Mucosa of rectum (tissue), 2 donors: ENCODE data around the gene KRT33B.
"Not testable (repeated sequence)": the region's sequence is repeated elsewhere in the genome, so short reads cannot be mapped to it uniquely, and the experiment has no call there.

Experiments used
- H3K27ac ChIP-seq, 2 donors: one replicate each; pipeline ENCODE4 v1.7.0; 2013; ENCODE audit warnings: inconsistent platforms in 2 of 2, low read depth in 2 of 2, low read length in 2 of 2
- H3K27me3 ChIP-seq, 2 donors: one replicate each; pipeline ENCODE4 v1.7.0; 2013; ENCODE audit warnings: low read length in 2 of 2; ENCODE audit not compliant: control insufficient read depth in 2 of 2, insufficient read depth in 2 of 2
- H3K36me3 ChIP-seq, 2 donors: one replicate each; pipeline ENCODE4 v1.7.0; 2013; ENCODE audit warnings: low read length in 2 of 2; ENCODE audit not compliant: control insufficient read depth in 2 of 2, insufficient read depth in 2 of 2
- H3K4me1 ChIP-seq, 2 donors: one replicate each; pipeline ENCODE4 v1.7.0; 2013; ENCODE audit warnings: low read length in 2 of 2, mild to moderate bottlenecking in 1 of 2; ENCODE audit not compliant: control insufficient read depth in 2 of 2, insufficient read depth in 2 of 2
- H3K4me3 ChIP-seq, 2 donors: one replicate each; pipeline ENCODE4 v1.7.0; 2013; ENCODE audit warnings: low read length in 2 of 2
- H3K9ac ChIP-seq, 2 donors: one replicate each; pipeline ENCODE4 v1.7.0; 2013; ENCODE audit warnings: low read length in 2 of 2, low read depth in 1 of 2, mild to moderate bottlenecking in 1 of 2
- H3K9me3 ChIP-seq, 2 donors: one replicate each; pipeline ENCODE4 v1.7.0; 2013; ENCODE audit warnings: low read length in 2 of 2; ENCODE audit not compliant: control insufficient read depth in 2 of 2
- donor health status: healthy.
- donor health status: Normal muscosa, but diverticular disease.

The KRT33B gene

GRCh38 chr17:41347869-41348760 is 21.5 kb downstream of the KRT33B start:
- no peaks in the 10 kb centered on the region for H3K36me3 ChIP-seq
- no peak overlapping the region for H3K4me3 ChIP-seq
- no peaks in the 10 kb centered on the region for H3K9me3 ChIP-seq
- no peak overlapping the region for H3K9ac ChIP-seq
- H3K27me3 ChIP-seq: no peaks in the 10 kb centered on the region
- H3K27ac ChIP-seq: no peak overlapping the region
- no peaks in the 10 kb centered on the region for H3K4me1 ChIP-seq

DNA sequence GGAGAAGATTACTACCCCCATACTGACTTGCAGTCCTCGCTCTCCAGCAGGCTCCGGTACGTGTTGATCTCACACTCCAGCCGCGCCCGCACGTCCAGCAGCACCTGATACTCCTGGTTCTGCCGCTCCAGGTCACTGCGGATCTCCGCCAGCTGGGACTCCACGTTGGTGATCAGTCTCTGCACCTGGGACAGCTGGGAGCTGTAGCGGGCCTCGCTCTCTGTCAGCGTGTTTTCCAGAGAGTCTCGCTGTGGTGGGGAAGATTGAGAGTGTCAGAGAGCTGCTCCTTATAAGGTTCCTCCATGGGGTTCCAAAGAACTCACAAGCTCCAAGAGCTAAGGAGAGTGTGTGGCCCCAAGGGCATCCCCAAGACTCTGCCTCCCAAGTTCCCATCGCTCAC is 23.2 kb downstream of the KRT33B start:
- not testable (repeated sequence) for H3K4me3 ChIP-seq, H3K27ac ChIP-seq, H3K9ac ChIP-seq, H3K9me3 ChIP-seq, H3K27me3 ChIP-seq, H3K4me1 ChIP-seq, H3K36me3 ChIP-seq

GRCh38 chr17:41345992-41346391 is 23.6 kb downstream of the KRT33B start:
- Histone ChIP-seq H3K9me3 (no peaks in the 10 kb centered on the region), H3K27ac (no peak overlapping the region), H3K4me1 (no peaks in the 10 kb centered on the region), H3K4me3 (no peak overlapping the region), H3K9ac (no peak overlapping the region), H3K36me3 (no peaks in the 10 kb centered on the region), H3K27me3 (no peaks in the 10 kb centered on the region)

DNA sequence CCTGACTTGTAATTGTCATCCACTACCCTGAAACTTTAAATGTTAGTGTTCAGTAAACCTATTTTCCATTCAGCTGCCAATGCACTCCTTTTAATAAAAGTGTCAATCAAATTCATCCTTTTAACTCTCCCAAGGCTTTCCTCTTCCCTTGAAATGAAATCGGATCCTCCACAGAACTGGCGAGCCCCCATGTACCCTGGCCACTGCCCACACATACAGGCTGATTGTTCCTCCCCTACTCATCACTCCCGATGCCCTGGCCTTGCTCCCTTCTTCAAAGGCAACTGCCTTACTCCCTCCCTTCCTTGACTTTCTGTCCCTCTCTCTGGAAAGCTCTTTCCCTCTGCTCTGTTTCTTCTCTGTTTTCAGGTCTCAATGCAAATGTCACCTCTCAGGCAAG is 26.6 kb downstream of the KRT33B start:
- H3K4me3 ChIP-seq: no peak overlapping the region
- H3K9me3 ChIP-seq: no peaks in the 10 kb centered on the region
- H3K4me1 ChIP-seq: no peaks in the 10 kb centered on the region
- H3K27me3 ChIP-seq: no peaks in the 10 kb centered on the region
- no peak overlapping the region for H3K9ac ChIP-seq
- H3K27ac ChIP-seq: no peak overlapping the region
- H3K36me3 ChIP-seq: no peaks in the 10 kb centered on the region

- Histone ChIP-seq H3K9ac (no peak overlapping the region), H3K36me3 (no peaks in the 10 kb centered on the region), H3K4me1 (no peaks in the 10 kb centered on the region), H3K4me3 (no peak overlapping the region), H3K9me3 (no peaks in the 10 kb centered on the region), H3K27ac (no peak overlapping the region), H3K27me3 (no peaks in the 10 kb centered on the region)
Observed at GRCh38 chr17:41340934-41341861, 28.4 kb downstream of the KRT33B start.

DNA sequence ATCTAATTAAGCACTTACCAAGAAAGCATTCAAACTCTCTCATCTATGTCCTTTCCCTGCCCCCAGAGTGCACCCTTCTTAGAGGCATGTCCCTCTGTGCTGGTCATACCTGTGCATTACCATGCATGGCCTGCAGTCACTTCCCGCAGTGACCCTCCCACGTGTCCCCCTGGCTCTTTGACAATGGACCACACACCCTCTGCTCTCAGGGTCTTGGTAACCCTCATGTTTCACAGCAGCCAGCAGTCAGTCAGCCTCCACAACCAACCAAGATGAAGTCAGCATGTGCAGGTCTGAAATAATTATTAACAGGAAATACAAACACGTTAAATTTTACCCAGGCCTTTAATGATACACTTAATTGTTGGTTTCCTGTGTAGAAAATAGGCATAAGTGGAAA is 29.1 kb downstream of the KRT33B start:
- Histone ChIP-seq H3K27me3 (no peaks in the 10 kb centered on the region), H3K9ac (no peak overlapping the region), H3K9me3 (no peaks in the 10 kb centered on the region), H3K4me3 (no peak overlapping the region), H3K4me1 (no peaks in the 10 kb centered on the region), H3K27ac (no peak overlapping the region), H3K36me3 (no peaks in the 10 kb centered on the region)

DNA sequence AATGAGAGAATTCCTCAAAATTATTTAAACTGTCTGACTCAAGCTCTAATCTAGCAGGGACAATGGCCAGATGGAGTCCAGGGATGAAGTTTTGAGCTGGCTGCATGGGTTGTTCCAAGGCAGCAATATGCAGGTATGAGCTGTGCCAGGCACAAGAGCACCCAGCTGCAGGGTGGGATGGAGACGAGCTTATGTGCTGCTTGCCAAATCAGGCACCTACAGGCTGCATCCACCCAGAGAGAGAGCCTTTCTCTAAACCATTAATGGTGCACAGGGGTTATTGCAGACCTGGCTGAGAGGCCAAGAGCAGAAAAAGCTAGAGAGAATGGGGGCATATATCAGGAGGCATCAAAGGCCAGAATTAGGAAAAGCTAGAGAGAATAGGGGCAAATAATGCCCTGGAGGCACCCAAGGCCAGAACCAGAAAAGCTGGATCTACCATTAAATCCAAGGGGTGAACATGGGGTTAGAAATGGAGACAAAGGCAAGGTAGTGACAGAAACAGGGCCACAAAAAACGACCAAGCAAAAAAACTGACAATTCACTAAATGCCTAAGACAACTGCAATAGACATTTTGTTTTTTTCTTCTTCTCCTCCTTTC is 29.9 kb downstream of the KRT33B start:
- Histone ChIP-seq H3K27ac (no peak overlapping the region), H3K9me3 (no peaks in the 10 kb centered on the region), H3K4me3 (no peak overlapping the region), H3K36me3 (no peaks in the 10 kb centered on the region), H3K9ac (no peak overlapping the region), H3K27me3 (no peaks in the 10 kb centered on the region), H3K4me1 (no peaks in the 10 kb centered on the region)

DNA sequence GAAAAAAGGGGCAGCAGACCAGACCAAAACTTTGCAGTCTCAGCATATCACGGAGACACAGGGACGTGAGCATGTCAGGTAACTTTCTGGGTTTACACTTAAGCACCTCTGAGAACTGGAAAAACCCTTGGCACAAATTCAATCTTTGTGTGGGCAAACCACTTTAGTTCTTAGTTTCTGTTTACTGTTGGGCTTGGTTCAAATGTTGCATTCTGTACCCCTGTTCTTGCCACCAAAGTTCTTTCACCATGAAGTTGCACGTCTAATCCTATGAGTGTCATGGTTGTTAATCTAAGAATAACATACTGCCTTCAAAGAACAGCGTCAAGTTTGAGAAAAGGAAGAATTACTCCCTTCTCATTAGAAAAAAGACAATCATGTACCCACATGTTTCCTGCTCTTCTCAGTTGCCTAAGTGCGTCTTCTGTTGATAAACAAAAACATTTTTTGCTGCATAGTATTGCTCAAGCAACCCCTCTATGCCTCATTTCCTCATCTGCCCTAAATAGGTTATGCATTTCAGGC is 30.6 kb downstream of the KRT33B start:
- no peak overlapping the region for H3K9ac ChIP-seq

GRCh38 chr17:41335747-41336146 is 33.9 kb downstream of the KRT33B start:
- H3K36me3 ChIP-seq: no peaks in the 10 kb centered on the region
- no peak overlapping the region for H3K27ac ChIP-seq
- H3K27me3 ChIP-seq: no peaks in the 10 kb centered on the region
- H3K4me1 ChIP-seq: no peaks in the 10 kb centered on the region
- no peak overlapping the region for H3K4me3 ChIP-seq
- no peak overlapping the region for H3K9ac ChIP-seq
- H3K9me3 ChIP-seq: no peaks in the 10 kb centered on the region

More for the DNA sequence above, 30.6 kb downstream of the KRT33B start:
- Histone ChIP-seq H3K27ac (no peak overlapping the region), H3K36me3 (no peaks in the 10 kb centered on the region), H3K9me3 (no peaks in the 10 kb centered on the region), H3K4me1 (no peaks in the 10 kb centered on the region), H3K4me3 (no peak overlapping the region), H3K27me3 (no peaks in the 10 kb centered on the region)
